ENCODE results near the gene LRRC8C.
A peak's percentile ranks its signal among the peaks of the same experiment; 100 is the strongest.

The LRRC8C gene

DNA sequence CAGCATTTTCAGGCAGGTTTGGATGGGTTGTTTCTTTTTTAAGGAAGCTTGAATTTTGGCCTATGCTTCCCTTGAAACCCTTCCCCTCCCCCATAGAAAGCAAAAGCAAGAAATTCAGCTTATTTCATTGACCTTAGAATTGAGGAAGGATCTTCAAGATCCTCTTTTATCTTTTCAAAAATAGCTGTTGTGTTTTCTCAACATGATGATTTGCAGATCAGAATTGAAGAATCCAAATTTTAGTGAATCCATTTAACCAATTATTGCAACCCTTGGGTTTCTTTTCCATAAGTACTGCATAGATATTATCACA lies 73.7 kb downstream of the LRRC8C start:
- DNase-seq, result no peak

DNA sequence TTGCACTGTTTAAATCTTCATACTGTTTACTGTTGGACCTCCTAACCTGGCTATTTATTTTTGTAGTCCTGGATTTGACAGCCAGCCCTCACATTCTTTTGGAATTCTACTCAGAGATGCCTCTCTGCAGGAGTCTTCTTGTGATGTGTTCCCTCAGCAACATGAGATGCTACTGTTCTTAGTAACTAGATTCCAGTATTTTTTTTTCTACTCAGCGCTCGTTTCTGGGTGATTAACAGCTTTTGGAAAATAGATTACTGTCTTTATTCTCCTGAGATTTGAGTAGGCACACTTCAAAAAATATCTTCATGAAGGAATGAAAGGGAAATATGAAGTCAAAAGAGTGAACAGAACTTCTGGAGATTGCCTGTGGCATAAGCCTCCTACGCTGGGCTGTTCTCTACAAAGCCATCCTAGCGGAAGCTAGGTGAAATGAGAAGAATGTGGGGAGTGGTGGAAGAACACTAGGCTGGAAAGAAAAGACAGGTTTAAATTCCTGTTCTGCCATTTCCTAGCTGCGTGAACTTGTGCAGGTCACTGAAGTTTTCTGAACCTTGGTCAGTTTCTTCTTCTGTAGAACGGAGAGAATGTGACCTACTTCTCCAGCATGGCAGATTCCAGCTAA lies 75.9 kb downstream of the LRRC8C start:
- DNase-seq, result no peak

DNA sequence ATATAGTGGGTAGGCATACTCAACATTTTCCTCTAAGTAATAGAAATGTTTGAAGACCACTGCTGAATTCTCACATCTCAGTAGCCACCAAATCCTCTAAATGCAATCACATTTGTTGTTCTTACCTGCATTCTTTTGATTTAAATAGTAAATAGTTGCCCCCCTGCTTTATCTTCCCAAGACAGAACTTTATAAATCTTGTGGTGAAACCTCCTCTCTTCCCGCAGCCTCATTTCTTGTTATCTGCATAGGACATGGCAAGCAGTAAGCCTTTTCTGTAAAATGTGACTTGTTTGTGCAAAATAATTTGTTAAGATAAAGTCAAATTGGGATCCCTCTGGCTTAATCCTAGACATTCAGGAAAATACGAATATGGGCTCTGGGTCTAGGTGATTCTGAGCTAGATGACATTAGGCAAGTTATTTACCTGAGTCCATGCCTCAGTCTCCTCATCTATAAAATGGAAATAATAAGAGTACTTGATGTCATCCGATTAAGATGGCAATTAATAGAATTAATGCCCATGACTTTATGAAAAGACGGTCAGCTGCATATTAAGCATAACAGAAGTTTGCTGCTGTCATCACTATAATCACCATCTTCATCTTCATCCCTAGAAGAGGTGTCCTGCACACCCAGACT lies 77.7 kb downstream of the LRRC8C start:
- DNase-seq, result no peak

DNA sequence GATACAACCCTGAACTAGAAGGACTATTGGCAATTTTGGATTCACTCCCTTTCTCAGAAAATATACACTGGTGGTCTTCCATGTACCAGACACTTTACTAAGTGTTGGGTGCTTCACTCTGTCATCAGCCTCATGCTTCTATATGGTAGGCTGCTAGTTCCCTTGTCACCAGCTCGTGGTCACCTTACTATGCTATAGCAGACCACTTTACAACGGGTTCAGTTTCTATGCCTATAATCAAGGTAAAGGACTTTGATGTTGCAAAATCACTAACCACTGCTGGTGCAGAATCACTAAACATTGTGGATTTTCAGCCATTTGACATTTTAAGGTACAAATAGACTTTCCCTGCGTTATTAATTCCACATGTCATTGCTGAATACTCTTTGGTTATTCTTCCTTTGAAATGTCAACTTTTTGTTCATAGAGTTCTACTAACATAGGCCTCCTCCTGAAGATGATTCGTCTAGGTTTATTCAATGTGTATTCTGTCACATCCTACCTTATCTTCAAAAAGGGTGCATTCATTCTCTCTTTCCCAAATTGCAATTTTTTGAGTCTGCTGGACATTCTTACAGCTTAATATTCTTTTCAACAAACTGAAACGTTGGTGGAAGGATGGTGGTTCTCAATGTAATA lies 78.3 kb downstream of the LRRC8C start:
- no peak for DNase-seq

DNA sequence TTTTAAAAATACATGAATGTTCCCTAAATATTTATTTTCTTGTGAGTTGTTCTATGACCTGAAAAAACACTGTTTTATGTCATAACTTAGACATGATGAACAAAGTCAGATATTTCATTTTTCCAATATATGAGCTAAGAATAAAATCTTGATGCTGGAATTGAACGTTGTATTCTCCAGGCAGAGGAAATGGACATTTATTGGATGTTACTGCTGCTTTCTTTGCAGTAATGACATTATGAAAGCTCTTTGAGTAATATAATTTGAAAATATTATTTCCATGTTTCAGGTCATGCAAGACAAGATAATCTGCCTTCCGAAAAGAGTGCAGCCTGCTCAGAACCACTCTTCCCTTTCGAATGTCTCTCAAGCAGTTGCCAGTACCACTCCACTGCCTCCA lies 79.5 kb downstream of the LRRC8C start:
- no peak for DNase-seq

DNA sequence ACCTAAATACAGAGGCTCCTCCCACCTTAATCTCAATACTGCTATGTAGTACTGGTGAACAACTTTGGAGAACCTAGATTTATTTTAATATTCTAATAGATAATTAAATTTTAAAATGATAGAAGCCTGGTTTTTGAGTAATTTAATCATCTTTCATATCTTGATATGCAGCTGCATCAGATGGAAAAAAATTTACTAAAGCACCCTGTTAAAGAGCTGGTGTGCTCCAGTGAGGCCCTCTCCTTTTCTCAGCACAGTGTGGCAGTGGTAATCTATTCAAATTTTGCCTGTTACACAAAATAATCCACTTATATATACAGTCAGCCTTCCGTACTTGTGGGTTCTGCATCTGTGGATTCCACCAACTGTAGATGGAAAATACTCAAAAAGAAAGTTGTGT lies 82.8 kb downstream of the LRRC8C start:
- no peak for DNase-seq

DNA sequence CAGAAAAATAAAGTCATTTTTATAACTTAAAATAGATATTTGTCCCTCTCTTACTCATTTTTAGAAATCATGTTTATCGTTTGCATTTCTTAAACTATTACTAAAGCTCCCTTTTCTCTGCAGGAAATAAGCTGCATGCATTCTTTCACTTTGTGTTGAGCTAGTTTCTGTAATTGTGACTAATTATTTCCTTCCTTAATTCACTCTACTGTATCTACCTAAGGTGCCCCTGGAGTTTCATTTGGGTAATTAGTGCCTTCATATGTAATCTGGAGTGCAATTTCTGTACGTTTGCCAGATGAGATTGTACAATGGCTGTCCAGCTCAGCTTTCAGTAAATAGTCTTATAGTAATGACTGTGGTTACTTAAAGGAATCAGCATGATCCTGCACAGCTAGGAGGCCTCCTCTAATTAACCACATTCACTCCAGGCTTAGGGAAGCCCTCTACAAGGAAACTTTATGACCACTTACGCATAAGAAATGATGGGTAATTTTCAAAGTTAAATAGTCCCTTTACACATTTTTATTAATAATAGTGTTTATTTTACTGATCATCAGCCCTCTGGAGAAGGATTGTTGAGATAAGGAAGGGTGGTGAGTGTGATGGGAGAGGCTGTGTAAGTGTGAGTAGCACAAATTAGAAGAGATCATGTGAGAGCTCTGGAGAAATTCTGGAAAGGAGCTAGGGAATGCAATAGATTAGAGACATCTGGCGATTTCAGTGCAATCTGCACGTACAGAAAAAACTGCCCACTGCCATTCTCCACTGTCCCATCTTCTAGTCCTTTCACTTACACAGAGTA lies 86.8 kb downstream of the LRRC8C start:
- DNase-seq, result peak; percentile 91

DNA sequence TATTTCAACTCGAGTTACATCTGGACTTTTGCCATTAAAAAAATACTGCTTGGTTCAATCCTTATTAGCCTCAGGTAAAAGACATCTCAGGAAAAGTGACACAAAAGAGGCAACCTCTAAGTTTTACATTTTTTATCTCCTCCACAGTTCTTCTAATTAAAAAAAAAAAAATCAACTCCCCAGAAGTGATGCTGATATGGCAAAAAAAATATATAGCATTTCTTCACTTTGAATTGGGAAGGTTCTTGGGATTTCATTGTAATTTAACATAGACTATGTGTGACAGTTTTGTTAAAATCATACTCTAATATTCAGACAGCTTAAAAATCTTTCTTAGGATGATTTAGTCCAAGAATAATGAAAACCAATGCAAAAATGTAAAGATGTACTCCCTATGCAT lies 87.9 kb downstream of the LRRC8C start:
- no peak for DNase-seq

DNA sequence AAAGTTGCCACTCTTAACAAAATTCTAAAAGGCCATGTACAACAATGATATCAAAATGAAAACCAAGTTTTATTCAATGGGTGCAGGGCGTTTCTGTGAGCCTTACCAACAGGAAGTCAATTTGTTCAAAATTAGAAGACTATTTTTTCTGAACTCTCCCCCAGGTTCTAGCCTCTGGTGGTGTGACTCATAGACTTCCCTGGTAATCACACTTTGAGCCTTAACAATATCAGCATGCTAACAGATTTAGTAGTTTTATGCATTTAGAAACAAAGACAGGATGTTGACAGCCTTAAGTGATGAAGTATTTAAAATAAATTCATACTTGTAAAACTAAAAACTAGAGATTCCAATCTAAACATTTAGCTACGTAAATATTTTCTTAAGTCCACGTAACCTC lies 88.4 kb downstream of the LRRC8C start:
- peak; percentile 87 for DNase-seq

DNA sequence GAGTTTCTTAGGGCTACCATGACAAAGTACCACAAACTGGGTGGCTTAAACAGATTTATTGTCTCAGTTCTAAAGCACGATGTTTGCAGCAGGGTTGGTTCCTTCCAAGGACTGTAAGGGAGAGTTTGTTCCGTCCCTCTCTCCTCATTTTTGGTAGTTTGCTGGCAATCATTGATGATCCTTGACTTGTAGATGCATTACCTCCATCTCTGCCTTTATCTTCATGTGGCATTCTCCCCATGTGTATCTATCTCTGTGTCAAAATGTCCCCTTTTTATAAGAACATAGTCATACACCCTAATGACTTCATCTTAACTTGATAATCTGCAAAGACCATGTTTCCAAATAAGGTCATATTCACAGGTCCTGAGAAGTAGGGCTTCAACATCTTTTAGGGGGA lies 90.2 kb downstream of the LRRC8C start:
- DNase-seq, result no peak

DNA sequence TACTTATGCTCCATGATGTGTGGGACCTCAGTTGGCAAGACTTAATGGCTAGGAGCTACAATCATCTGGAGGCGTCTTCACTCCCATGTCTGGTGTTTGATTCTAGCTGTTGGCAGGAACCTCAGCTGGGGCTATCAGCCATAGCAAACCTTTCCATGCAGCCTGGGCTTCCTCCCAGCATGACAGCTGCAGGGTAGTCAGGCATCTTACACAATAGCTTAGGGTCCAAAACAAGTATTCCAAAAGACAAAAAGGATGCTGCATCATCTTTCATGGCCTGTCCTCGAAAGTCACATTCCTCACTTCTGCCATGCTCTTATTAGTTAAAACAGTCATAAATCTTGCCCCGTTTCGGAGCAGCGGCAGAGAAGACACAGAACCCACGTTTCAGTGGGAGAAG lies 90.9 kb downstream of the LRRC8C start:
- no peak for DNase-seq

DNA sequence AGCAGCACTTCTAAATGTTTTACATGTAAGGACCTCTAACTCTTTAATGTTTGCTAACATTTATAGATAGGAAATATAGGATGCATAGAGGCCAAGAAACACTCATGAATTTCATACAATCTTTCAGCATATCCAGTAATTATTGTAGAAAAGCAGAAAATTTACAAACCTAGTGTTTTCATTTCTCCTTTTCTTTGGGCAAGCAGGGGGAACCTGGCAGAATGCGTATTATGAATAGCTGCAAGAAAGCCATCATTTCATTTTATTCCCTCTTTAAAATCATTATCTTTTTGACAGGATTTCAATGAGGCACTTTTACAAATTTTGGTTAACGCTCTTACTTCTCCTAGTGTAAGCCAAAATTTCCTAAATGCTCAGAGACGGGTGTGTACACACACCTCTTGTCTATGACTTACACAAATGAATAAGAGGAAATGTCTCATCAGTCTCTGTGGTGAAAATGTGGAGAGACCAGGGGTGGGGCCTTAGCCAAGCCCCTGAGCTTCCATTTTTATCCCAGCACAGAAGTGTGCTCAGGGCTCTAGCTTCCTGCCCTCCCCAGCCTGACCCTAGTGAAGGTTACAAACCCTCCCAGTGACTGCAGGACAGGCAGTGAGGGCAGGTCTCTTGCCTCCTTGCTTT lies 91.6 kb downstream of the LRRC8C start:
- peak; percentile 91 for DNase-seq

DNA sequence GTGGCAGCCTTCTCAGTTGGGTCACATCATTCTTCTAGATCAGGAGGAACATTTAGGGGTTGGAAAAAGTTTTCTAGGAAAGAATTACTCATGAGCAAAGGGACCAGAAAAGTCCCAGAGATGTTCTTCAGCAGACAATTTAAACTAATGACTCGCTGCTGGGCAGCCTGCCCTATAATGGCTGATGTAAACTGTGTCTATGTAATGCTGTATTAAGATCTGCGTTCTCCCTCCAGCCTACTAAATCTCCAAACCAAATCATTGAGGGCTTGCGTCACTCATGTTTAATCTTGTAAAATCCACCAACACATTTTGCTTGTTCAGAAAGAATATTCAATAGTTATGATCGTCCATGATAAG lies 92.1 kb downstream of the LRRC8C start:
- no peak for DNase-seq

DNA sequence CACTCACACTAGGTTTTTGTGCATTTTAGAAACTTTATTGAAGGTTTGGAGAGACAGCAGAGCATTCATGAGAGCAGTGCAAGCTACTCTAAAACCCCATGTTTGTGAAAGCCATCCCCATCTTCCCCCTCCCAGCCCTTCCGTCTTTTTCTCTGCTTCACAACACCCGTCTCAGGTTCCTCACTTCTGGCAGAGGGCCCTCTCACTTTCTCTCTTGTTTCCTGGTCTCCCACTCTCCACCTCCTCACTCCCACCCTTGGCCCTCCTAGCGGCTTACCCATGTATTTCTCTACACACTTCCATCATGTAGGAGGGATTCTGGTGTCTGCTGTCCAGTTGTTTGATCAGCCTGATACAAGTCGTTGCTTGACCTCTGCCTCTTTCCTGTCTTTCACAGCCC lies 92.7 kb downstream of the LRRC8C start:
- no peak for DNase-seq

DNA sequence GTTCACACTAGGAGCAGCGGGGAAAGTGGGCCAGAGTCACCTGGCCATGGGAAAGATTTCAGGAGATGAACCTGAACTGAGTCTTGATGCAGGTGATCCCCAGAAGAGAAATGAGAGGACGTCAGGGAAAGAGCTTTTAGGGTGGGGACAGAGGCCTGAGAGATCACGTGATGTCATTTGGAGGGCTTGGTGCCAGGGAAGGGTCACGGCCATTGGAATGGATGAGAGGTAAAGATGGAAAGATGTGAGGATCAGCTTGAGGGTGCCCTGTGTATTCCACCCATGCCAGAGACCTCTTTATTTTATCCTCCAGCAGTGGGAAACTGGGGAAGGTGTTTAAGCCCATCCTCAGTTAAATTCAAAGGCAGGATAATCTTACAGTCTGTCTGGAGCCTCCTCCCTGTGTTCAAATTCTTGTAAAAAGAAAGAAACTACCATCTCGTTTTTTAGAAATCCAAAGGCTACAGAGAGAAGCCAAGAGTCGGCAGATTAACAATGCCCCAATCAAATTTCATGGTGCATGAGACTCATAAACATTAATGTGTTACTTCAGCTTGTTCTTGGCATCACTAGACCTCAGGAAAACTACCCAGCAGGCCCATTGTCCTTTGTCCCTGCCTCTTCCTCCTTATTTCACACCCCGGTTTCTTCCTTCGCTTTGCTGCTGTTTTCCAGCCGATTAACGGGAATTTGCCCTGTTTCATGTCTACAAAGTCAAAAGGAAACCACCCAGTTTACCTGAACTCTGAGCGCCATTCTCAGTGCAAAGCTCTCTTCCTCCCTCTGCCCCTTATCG lies 94.8 kb downstream of the LRRC8C start:
- no peak for DNase-seq

DNA sequence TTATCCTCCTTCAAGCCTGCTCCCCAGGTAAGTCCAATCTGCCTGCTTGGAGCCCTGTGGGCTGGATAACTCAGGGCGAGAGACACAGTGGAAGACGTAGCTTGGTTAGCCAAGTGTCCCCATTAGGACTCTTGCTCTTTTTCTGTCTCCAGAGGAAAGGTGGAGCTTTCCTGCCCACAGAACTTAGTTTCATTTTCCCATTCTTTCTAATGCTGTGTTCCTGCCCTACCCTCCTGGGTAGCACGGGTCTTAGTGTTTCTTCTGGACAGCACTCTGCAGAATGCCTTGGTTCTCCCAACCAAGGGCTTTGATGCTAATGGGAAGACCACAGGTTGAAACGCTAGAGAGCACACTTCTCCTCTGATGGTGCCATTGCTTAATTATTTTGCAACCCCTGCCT lies 95.5 kb downstream of the LRRC8C start:
- DNase-seq, result no peak

DNA sequence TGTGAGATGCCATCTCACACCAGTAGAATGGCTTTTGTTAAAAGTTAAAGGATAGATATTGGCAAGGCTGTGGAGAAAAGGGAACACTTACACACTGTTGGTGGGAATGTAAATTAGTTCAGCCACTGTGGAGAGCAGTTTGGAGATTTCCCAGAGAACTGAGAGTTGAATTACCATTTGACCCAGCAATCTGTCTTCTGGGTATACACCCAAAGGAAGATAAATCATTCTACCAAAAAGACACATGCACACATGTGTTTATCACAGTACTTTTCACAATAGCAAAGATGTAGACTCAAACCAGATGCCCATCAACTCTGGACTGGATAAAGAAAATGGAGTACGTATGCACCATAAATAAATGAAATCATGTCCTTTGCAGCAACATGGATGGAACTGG lies 99.3 kb downstream of the LRRC8C start:
- DNase-seq, result no peak

DNA sequence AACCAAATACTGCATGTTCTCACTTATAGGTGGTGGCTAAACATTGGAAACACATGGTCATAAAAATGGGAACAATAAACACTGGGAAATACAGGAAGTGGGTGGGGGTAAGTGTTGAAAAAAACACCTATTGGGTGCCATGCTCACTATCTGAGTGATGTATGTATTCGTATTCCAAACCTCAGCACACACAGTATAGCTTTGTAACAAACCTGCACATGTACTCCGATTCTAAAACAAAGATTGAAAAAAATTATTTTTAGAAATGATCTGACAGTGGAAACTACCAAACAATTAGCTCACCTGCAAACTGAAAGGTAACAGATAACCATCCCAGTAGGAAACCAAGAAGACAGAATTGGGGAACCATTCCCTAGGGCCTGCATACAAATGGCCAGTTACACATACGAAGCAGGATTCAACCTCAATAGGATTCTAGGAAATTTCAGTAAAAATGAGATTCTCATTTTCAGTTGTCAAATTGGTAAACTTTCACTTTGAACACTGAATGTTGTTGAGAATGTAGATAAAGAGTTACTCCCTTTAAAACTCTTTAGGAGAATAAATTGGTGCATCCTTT lies 99.8 kb downstream of the LRRC8C start:
- DNase-seq, result no peak

DNA sequence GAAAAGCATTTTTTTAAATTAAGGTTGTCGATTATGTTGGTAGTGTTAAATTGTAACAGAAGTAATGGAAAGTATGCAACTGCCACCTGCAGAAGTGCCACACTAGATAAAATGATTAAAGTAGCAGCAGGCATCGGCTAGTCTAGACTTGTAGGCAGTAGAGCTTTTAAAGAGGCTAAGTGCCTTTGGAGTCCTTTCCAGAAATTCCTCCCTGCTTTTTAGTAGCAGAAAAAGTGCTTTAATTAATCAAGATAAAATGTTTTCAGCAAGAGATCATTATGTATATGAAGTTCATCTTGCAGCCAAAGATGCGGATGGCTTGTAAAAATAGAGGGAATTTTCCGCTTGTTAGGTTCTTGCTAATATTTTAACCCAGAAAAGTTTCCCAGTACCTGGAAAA lies 100.8 kb downstream of the LRRC8C start:
- no peak for DNase-seq

DNA sequence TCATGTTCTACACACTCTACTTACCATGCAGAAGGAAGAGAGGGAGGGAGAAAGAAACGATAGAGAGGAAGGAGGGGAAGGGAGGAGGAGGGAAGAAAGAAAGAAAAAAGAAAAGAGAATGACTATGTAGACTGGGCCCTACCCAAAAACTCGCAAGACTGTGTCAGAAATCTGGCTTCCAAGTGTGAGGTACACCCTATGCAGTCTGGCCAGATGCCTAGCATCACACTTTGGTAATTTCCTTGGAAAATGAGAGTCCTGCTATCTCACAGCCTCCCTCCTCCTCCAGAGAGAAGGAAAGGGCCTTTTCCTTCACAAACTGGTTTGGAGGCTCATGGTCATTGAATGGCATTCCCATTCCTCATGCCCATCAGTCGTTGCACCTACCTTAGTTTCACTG lies 101.5 kb downstream of the LRRC8C start:
- DNase-seq, result no peak

DNA sequence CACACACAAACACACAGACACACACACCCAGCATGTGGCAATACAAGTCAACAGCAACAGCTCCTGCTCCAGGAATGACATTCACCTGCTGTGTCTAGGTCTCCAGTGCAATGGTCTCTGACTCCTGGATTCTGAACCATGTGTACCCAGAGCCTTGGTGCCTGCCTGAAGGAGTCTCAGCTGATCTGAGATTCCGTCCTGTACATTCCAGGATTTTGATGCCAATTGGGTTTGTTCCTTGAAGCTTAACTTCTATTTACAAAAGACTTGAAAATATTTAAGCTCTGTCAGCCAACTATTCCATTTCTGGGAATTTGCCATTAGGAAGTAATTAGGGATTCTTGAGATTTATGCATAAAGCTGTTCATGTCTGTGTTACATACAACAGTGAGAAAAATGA lies 102.6 kb downstream of the LRRC8C start:
- no peak for DNase-seq
